ENCODE results near the gene ZNF354C. TPM values are rescaled to one million over a fixed set of nuclear protein-coding genes. Genes with fewer than 3 reads are reported as not detected.

The ZNF354C gene
- polyA plus RNA-seq, 1 donor from 2014 or later: 6.1 TPM

GRCh38 chr5:179113945-179114641 is 53.9 kb downstream of the ZNF354C start:
- no peaks in the 10 kb centered on the region for H3K36me3 ChIP-seq (ENCODE audit: insufficient read depth, low read length)
- H3K4me2 ChIP-seq (ENCODE audit: low read length): no peak overlapping the region
- TF ChIP-seq RAD21 (conservative IDR thresholded peaks at IDR 0.05) (no peak), EZH2 (IDR thresholded peaks at IDR 0.05; ENCODE audit: borderline replicate concordance, insufficient read depth, low read length, poor library complexity, severe bottlenecking) (no peak)
- no peaks in the 10 kb centered on the region for H3K79me2 ChIP-seq (replicated peaks; ENCODE audit: insufficient read depth, low read length)
- H3K4me3 ChIP-seq (ENCODE audit: low read length): no peak overlapping the region
- peaks cover 8% of the 10 kb centered on the region for H3K9me3 ChIP-seq (ENCODE audit: low read length)
- no peak overlapping the region for H3K9ac ChIP-seq (ENCODE audit: low read length)
- H3K27me3 ChIP-seq (ENCODE audit: insufficient read depth, low read depth, low read length): no peaks in the 10 kb centered on the region
- no peaks in the 10 kb centered on the region for H3F3A ChIP-seq (ENCODE audit: insufficient read depth, low read length, poor library complexity, severe bottlenecking)
- H4K20me1 ChIP-seq (ENCODE audit: insufficient read depth): no peaks in the 10 kb centered on the region
- H3K9me2 ChIP-seq (ENCODE audit: insufficient read depth, low read length): no peaks in the 10 kb centered on the region
- no peak overlapping the region for H3K27ac ChIP-seq (ENCODE audit: low read length)
- H2AFZ ChIP-seq (ENCODE audit: low read depth, low read length): no peak overlapping the region

GRCh38 chr5:179114756-179115155 is 54.6 kb downstream of the ZNF354C start:
- H3K79me2 ChIP-seq (replicated peaks; ENCODE audit: insufficient read depth, low read length): no peaks in the 10 kb centered on the region
- H3K9ac ChIP-seq (ENCODE audit: low read length): no peak overlapping the region
- H4K20me1 ChIP-seq (ENCODE audit: insufficient read depth): no peaks in the 10 kb centered on the region
- no peak overlapping the region for H2AFZ ChIP-seq (ENCODE audit: low read depth, low read length)
- peaks cover 8% of the 10 kb centered on the region for H3K9me3 ChIP-seq (ENCODE audit: low read length)
- no peaks in the 10 kb centered on the region for H3K27me3 ChIP-seq (ENCODE audit: insufficient read depth, low read depth, low read length)
- H3K27ac ChIP-seq (ENCODE audit: low read length): no peak overlapping the region
- no peak overlapping the region for H3K4me3 ChIP-seq (ENCODE audit: low read length)
- no peak overlapping the region for H3K4me2 ChIP-seq (ENCODE audit: low read length)
- H3K36me3 ChIP-seq (ENCODE audit: insufficient read depth, low read length): no peaks in the 10 kb centered on the region
- H3K9me2 ChIP-seq (ENCODE audit: insufficient read depth, low read length): no peaks in the 10 kb centered on the region
- H3F3A ChIP-seq (ENCODE audit: insufficient read depth, low read length, poor library complexity, severe bottlenecking): no peaks in the 10 kb centered on the region
- TF ChIP-seq EZH2 (IDR thresholded peaks at IDR 0.05; ENCODE audit: borderline replicate concordance, insufficient read depth, low read length, poor library complexity, severe bottlenecking): no peak
- TF ChIP-seq MXI1 (conservative IDR thresholded peaks at IDR 0.05; ENCODE audit: poor library complexity, severe bottlenecking): no peak
- TF ChIP-seq POLR2AphosphoS5 (IDR thresholded peaks at IDR 0.05): no peak
- no peak for TF ChIP-seq REST (IDR thresholded peaks at IDR 0.05; ENCODE audit: borderline replicate concordance)
- no peak for TF ChIP-seq RAD21 (conservative IDR thresholded peaks at IDR 0.05)
- no peak for TF ChIP-seq TAF1 (IDR thresholded peaks at IDR 0.05; ENCODE audit: low read depth)
- TF ChIP-seq CTCF (IDR thresholded peaks at IDR 0.05; ENCODE audit: poor library complexity, severe bottlenecking): no peak
- TF ChIP-seq SMC3 (conservative IDR thresholded peaks at IDR 0.05; ENCODE audit: poor library complexity): no peak
- TF ChIP-seq EP300 (conservative IDR thresholded peaks at IDR 0.05; ENCODE audit: poor library complexity, severe bottlenecking): no peak
